Uterus (tissue), 2 donors: ENCODE measurements around the gene C11orf52.

Experiments used
- POLR2A ChIP-seq, 2 donors: fragments of 450-650 bp; IDR thresholded peaks; one replicate each; pipeline ENCODE4 v1.6.1; 2016; ENCODE audit warnings: antibody characterized with exemption in 2 of 2, mild to moderate bottlenecking in 1 of 2, moderate library complexity in 1 of 2
- TF ChIP-seq, protein P1 (sequence below), 4 experiments: fragments of 200-600 bp in 2 of 4; fragments of 450-650 bp in 2 of 4; sonication (generic) in 2 of 4; IDR thresholded peaks; one replicate each; pipeline ENCODE4 v1.5.1; 2016 to 2019; ENCODE audit warnings: antibody characterized with exemption in 4 of 4, mild to moderate bottlenecking in 2 of 4, moderate library complexity in 1 of 4

DNA sequence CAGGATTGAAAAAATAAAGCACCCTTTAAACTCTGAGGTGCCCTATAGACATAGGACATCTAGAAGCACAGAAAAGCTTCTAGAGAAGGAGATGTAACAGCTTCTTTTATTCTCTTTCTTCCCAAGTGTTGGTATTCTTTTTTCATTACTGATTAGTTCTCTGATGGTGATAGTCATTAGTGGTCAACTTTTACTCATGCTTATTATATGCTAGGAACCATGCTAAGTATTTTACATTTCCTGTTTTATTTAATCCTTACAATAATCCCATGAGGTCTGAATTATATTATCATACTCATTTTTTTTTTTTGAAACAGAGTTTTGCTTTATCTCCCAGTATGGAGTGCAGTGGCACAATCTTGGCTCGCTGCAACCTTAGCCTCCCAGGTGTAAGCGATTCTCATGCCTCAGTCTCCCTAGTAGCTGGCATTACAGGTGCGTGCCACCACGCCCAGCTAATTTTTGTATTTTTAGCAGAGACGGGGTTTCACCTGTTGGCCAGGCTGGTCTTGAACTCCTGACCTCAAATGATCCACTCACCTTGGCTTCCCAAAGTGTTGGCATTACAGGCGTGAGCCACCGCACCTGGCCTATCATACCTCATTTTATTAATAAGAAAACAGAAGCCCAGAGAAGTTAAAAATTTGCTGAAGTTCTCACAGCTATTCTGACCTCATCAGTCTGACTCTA is 3.0 kb downstream of the C11orf52 start:
- TF ChIP-seq, protein P1, sequence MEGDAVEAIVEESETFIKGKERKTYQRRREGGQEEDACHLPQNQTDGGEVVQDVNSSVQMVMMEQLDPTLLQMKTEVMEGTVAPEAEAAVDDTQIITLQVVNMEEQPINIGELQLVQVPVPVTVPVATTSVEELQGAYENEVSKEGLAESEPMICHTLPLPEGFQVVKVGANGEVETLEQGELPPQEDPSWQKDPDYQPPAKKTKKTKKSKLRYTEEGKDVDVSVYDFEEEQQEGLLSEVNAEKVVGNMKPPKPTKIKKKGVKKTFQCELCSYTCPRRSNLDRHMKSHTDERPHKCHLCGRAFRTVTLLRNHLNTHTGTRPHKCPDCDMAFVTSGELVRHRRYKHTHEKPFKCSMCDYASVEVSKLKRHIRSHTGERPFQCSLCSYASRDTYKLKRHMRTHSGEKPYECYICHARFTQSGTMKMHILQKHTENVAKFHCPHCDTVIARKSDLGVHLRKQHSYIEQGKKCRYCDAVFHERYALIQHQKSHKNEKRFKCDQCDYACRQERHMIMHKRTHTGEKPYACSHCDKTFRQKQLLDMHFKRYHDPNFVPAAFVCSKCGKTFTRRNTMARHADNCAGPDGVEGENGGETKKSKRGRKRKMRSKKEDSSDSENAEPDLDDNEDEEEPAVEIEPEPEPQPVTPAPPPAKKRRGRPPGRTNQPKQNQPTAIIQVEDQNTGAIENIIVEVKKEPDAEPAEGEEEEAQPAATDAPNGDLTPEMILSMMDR (IDR thresholded peaks at IDR 0.05) = no peak
- TF ChIP-seq POLR2A (IDR thresholded peaks at IDR 0.05) = no peak
